CD4-positive, CD25-positive, alpha-beta regulatory T cell (primary cell): ENCODE measurements around the gene TBL1Y. TPM values are rescaled to one million over a fixed set of nuclear protein-coding genes. Genes with fewer than 3 reads are reported as not detected.

Experiments used
- ATAC-seq, 2 donors: fragments of 150-1000 bp; cut with Tn5 transposase; one replicate each; pipeline ENCODE4 v1.10.0; 2021; ENCODE audit warnings: low read depth in 2 of 2, moderate number of reproducible peaks in 2 of 2, moderate library complexity in 1 of 2
- DNase-seq, 3 donors: peaks; one replicate each; pipeline versions ENCODE4 v3.0.0 to v3.0.0-alpha.2; 2012 to 2022; ENCODE audit warnings: mixed read lengths in 1 of 3
- H3K27ac ChIP-seq: one replicate; pipeline ENCODE4 v1.7.0; 2013; ENCODE audit warnings: mild to moderate bottlenecking, low read length; ENCODE audit not compliant: insufficient read depth, poor library complexity, severe bottlenecking
- H3K27me3 ChIP-seq: one replicate; pipeline ENCODE4 v1.7.0; 2013; ENCODE audit warnings: low read length; ENCODE audit not compliant: control insufficient read depth, insufficient read depth
- H3K36me3 ChIP-seq: one replicate; pipeline ENCODE4 v1.7.0; 2013; ENCODE audit warnings: mild to moderate bottlenecking, low read length, moderate library complexity; ENCODE audit not compliant: control insufficient read depth, insufficient read depth
- H3K4me1 ChIP-seq: 2 replicates; pipeline ENCODE4 v1.7.0; 2013; ENCODE audit warnings: mild to moderate bottlenecking, low read length; ENCODE audit not compliant: insufficient read depth, control insufficient read depth, poor library complexity, severe bottlenecking
- H3K4me3 ChIP-seq: one replicate; pipeline ENCODE4 v1.7.0; 2013; ENCODE audit warnings: low read depth, mild to moderate bottlenecking, low read length, moderate library complexity
- H3K9me3 ChIP-seq, 2 experiments: 1 replicate in 1 of 2; 2 replicates in 1 of 2; pipeline ENCODE4 v1.7.0; 2013; ENCODE audit warnings: low read length in 2 of 2, mild to moderate bottlenecking in 1 of 2, moderate library complexity in 1 of 2; ENCODE audit not compliant: control insufficient read depth in 2 of 2
- H3K27ac Mint-ChIP-seq, 3 donors: one replicate each; pipeline ENCODE4 v1.8.0; 2020 to 2022; ENCODE audit warnings: mild to moderate bottlenecking in 3 of 3, mixed read lengths in 3 of 3, moderate library complexity in 2 of 3
- H3K27me3 Mint-ChIP-seq: one replicate; pipeline ENCODE4 v1.8.0; 2022; ENCODE audit warnings: mild to moderate bottlenecking, mixed read lengths
- H3K36me3 Mint-ChIP-seq: one replicate; pipeline ENCODE4 v1.8.0; 2020; ENCODE audit warnings: mixed read lengths
- H3K4me1 Mint-ChIP-seq, 4 donors: one replicate each; pipeline ENCODE4 v1.8.0; 2020 to 2022; ENCODE audit warnings: mixed read lengths in 4 of 4, mild to moderate bottlenecking in 1 of 4
- H3K4me3 Mint-ChIP-seq, 4 donors: one replicate each; pipeline ENCODE4 v1.8.0; 2020 to 2022; ENCODE audit warnings: mild to moderate bottlenecking in 4 of 4, mixed read lengths in 4 of 4, moderate library complexity in 3 of 4
- H3K9me3 Mint-ChIP-seq, 7 donors: one replicate each; pipeline ENCODE4 v1.8.0; 2020 to 2022; ENCODE audit warnings: mixed read lengths in 7 of 7, mild to moderate bottlenecking in 3 of 7, moderate library complexity in 2 of 7
- polyA plus RNA-seq, 4 donors: library from polyadenylated mRNA; unstranded; fragments of 300-500 nt; fragmentation: Illumina TruSeq; gene quantifications; one replicate each; pipeline ENCODE4 v1.2.3, GENCODE V29; 2021
- total RNA-seq: library from RNA; stranded (reverse); gene quantifications from one replicate; pipeline ENCODE4 v1.2.3, GENCODE V29; 2022

Gene TBL1Y
- total and polyA plus RNA-seq, 5 donors from 2014 or later: not detected

GRCh38 chrY:6911253-6911881 lies 870 bp downstream of the TBL1Y start, which contains the start of gene AMELY:
Gene AMELY (minus strand): TSS chrY:6911752. CDS start chrY:6872608, 39,144 bp downstream.
- no peak for DNase-seq
- peaks cover 24% of the 10 kb centered on the region for H3K27me3 Mint-ChIP-seq
- H3K4me3 Mint-ChIP-seq: no peak within 1 kb of the TSS
- H3K27me3 ChIP-seq: no peaks in the 10 kb centered on the region
- no peak within 1 kb of the TSS for H3K27ac ChIP-seq
- no peak within 1 kb of the TSS for H3K27ac Mint-ChIP-seq
- H3K9me3 Mint-ChIP-seq: no peaks in the 10 kb centered on the region
- ATAC-seq: no peak
- H3K4me1 Mint-ChIP-seq: no peaks in the 10 kb centered on the region
- no peak within 1 kb of the TSS for H3K4me3 ChIP-seq
- H3K9me3 ChIP-seq: no peaks in the 10 kb centered on the region
- H3K4me1 ChIP-seq: no peaks in the 10 kb centered on the region
- no peaks in the 10 kb centered on the region for H3K36me3 Mint-ChIP-seq
- H3K36me3 ChIP-seq: no peaks in the 10 kb centered on the region

GRCh38 chrY:6913362-6913761 lies 2.9 kb downstream of the TBL1Y start:
- Histone ChIP-seq H3K36me3 (no peaks in the 10 kb centered on the region), H3K27ac (no peak overlapping the region), H3K4me3 (no peak overlapping the region), H3K9me3 (no peaks in the 10 kb centered on the region), H3K4me1 (no peaks in the 10 kb centered on the region), H3K27me3 (no peaks in the 10 kb centered on the region)
- DNase-seq (no peak), ATAC-seq (no peak)
- Mint-ChIP-seq H3K9me3 (no peaks in the 10 kb centered on the region), H3K27ac (no peak overlapping the region), H3K36me3 (no peaks in the 10 kb centered on the region), H3K27me3 (peaks cover 19% of the 10 kb centered on the region), H3K4me1 (no peaks in the 10 kb centered on the region), H3K4me3 (no peak overlapping the region)

GRCh38 chrY:6921061-6921460 lies 10.6 kb downstream of the TBL1Y start:
- DNase-seq: no peak
- no peak overlapping the region for H3K27ac ChIP-seq

GRCh38 chrY:6928265-6928664 lies 17.8 kb downstream of the TBL1Y start:
- ATAC-seq: no peak
- no peak for DNase-seq
- no peak overlapping the region for H3K4me3 ChIP-seq
- no peaks in the 10 kb centered on the region for H3K9me3 ChIP-seq
- H3K4me1 Mint-ChIP-seq: no peaks in the 10 kb centered on the region
- H3K36me3 ChIP-seq: no peaks in the 10 kb centered on the region
- no peaks in the 10 kb centered on the region for H3K27me3 ChIP-seq
- H3K27ac ChIP-seq: no peak overlapping the region
- H3K4me3 Mint-ChIP-seq: no peak overlapping the region
- no peaks in the 10 kb centered on the region for H3K36me3 Mint-ChIP-seq
- no peaks in the 10 kb centered on the region for H3K4me1 ChIP-seq
- H3K9me3 Mint-ChIP-seq: no peaks in the 10 kb centered on the region
- H3K27ac Mint-ChIP-seq: no peak overlapping the region
- H3K27me3 Mint-ChIP-seq: no peaks in the 10 kb centered on the region

More at GRCh38 chrY:6921061-6921460, 10.6 kb downstream of the TBL1Y start:
- Mint-ChIP-seq H3K9me3 (no peaks in the 10 kb centered on the region), H3K27ac (no peak overlapping the region), H3K4me3 (no peak overlapping the region), H3K4me1 (no peaks in the 10 kb centered on the region), H3K27me3 (no peaks in the 10 kb centered on the region), H3K36me3 (no peaks in the 10 kb centered on the region)
- Histone ChIP-seq H3K36me3 (no peaks in the 10 kb centered on the region), H3K9me3 (no peaks in the 10 kb centered on the region), H3K27me3 (no peaks in the 10 kb centered on the region), H3K4me1 (no peaks in the 10 kb centered on the region), H3K4me3 (no peak overlapping the region)
- ATAC-seq: no peak

GRCh38 chrY:6929237-6929636 lies 18.7 kb downstream of the TBL1Y start:
- H3K4me1 Mint-ChIP-seq: no peaks in the 10 kb centered on the region
- DNase-seq (no peak), ATAC-seq (no peak)
- H3K9me3 Mint-ChIP-seq: no peaks in the 10 kb centered on the region
- no peak overlapping the region for H3K27ac ChIP-seq
- H3K36me3 Mint-ChIP-seq: no peaks in the 10 kb centered on the region
- H3K36me3 ChIP-seq: no peaks in the 10 kb centered on the region
- H3K27me3 ChIP-seq: no peaks in the 10 kb centered on the region
- H3K9me3 ChIP-seq: no peaks in the 10 kb centered on the region
- H3K4me1 ChIP-seq: no peaks in the 10 kb centered on the region
- no peak overlapping the region for H3K27ac Mint-ChIP-seq
- H3K4me3 ChIP-seq: no peak overlapping the region
- no peaks in the 10 kb centered on the region for H3K27me3 Mint-ChIP-seq
- H3K4me3 Mint-ChIP-seq: no peak overlapping the region

GRCh38 chrY:6931779-6932396 lies 21.4 kb downstream of the TBL1Y start:
- H3K36me3 Mint-ChIP-seq: no peaks in the 10 kb centered on the region
- no peaks in the 10 kb centered on the region for H3K9me3 Mint-ChIP-seq
- Histone ChIP-seq H3K36me3 (no peaks in the 10 kb centered on the region), H3K9me3 (no peaks in the 10 kb centered on the region), H3K27ac (no peak overlapping the region), H3K27me3 (no peaks in the 10 kb centered on the region), H3K4me1 (no peaks in the 10 kb centered on the region), H3K4me3 (no peak overlapping the region)
- H3K27me3 Mint-ChIP-seq: no peaks in the 10 kb centered on the region
- ATAC-seq: no peak
- no peak for DNase-seq
- H3K4me1 Mint-ChIP-seq: no peaks in the 10 kb centered on the region
- no peak overlapping the region for H3K4me3 Mint-ChIP-seq
- H3K27ac Mint-ChIP-seq: no peak overlapping the region

- Histone ChIP-seq H3K4me3 (no peak overlapping the region), H3K27ac (no peak overlapping the region), H3K36me3 (no peaks in the 10 kb centered on the region), H3K27me3 (no peaks in the 10 kb centered on the region), H3K4me1 (no peaks in the 10 kb centered on the region), H3K9me3 (no peaks in the 10 kb centered on the region)
- Mint-ChIP-seq H3K9me3 (no peaks in the 10 kb centered on the region), H3K27ac (no peak overlapping the region), H3K36me3 (no peaks in the 10 kb centered on the region), H3K4me3 (no peak overlapping the region), H3K4me1 (no peaks in the 10 kb centered on the region), H3K27me3 (no peaks in the 10 kb centered on the region)
- DNase-seq: no peak
- no peak for ATAC-seq
Observed at GRCh38 chrY:6935497-6935896, 25.0 kb downstream of the TBL1Y start.

GRCh38 chrY:6947695-6948094 lies 37.2 kb downstream of the TBL1Y start:
- no peaks in the 10 kb centered on the region for H3K9me3 Mint-ChIP-seq
- H3K36me3 Mint-ChIP-seq: no peaks in the 10 kb centered on the region
- no peaks in the 10 kb centered on the region for H3K27me3 Mint-ChIP-seq
- Histone ChIP-seq H3K9me3 (no peaks in the 10 kb centered on the region), H3K4me3 (no peak overlapping the region), H3K27ac (no peak overlapping the region), H3K36me3 (no peaks in the 10 kb centered on the region), H3K27me3 (no peaks in the 10 kb centered on the region), H3K4me1 (no peaks in the 10 kb centered on the region)
- no peak overlapping the region for H3K4me3 Mint-ChIP-seq
- H3K27ac Mint-ChIP-seq: no peak overlapping the region
- no peak for ATAC-seq
- H3K4me1 Mint-ChIP-seq: no peaks in the 10 kb centered on the region
- no peak for DNase-seq
